CD4-positive, alpha-beta memory T cell (primary cell): ENCODE data around the gene NXPH2. TPM values are rescaled to one million over a fixed set of nuclear protein-coding genes. Genes with fewer than 3 reads are reported as not detected.

ENCODE experiments used
- CTCF ChIA-PET: fragments of 350-600 bp; sonication (Branson Sonifier 250); formaldehyde crosslinking; loops from one replicate; lab custom pipeline; 2021; ENCODE audit warnings: inconsistent platforms; ENCODE audit not compliant: partially characterized antibody; lab: Charles Lee
- POLR2A ChIA-PET: fragments of 350-600 bp; sonication (Branson Sonifier 250); formaldehyde crosslinking; loops from one replicate; lab custom pipeline; 2021; ENCODE audit not compliant: partially characterized antibody; lab: Charles Lee
- DNase-seq, 5 donors: peaks; one replicate each; pipeline versions ENCODE4 v3.0.0 to v3.0.0-alpha.2; 2020 to 2022; ENCODE audit warnings: mixed read lengths in 1 of 5
- H3K27ac ChIP-seq: one replicate; pipeline ENCODE4 v1.7.0; 2013; ENCODE audit warnings: low read depth, low read length
- H3K27me3 ChIP-seq: 2 replicates; pipeline ENCODE4 v1.7.0; 2013; ENCODE audit warnings: mild to moderate bottlenecking, low read length, moderate library complexity; ENCODE audit not compliant: insufficient read depth
- H3K36me3 ChIP-seq: 2 replicates; pipeline ENCODE4 v1.7.0; 2013; ENCODE audit warnings: mild to moderate bottlenecking, low read length, moderate library complexity; ENCODE audit not compliant: insufficient read depth
- H3K4me1 ChIP-seq: 2 replicates; pipeline ENCODE4 v1.7.0; 2013; ENCODE audit warnings: mild to moderate bottlenecking, low read length, moderate library complexity; ENCODE audit not compliant: insufficient read depth
- H3K4me3 ChIP-seq, 2 donors: one replicate each; pipeline ENCODE4 v1.7.0; 2013; ENCODE audit warnings: low read length in 2 of 2, mild to moderate bottlenecking in 1 of 2
- H3K9me3 ChIP-seq, 2 donors: one replicate each; pipeline ENCODE4 v1.7.0; 2013; ENCODE audit warnings: low read length in 2 of 2, control low read depth in 1 of 2; ENCODE audit not compliant: control insufficient read depth in 1 of 2
- H3K27ac Mint-ChIP-seq, 7 donors: one replicate each; pipeline ENCODE4 v1.8.0; 2020 to 2021; ENCODE audit warnings: mixed read lengths in 7 of 7, mild to moderate bottlenecking in 6 of 7, inconsistent platforms in 3 of 7, moderate library complexity in 3 of 7
- H3K27me3 Mint-ChIP-seq, 2 donors: one replicate each; pipeline ENCODE4 v1.8.0; 2020 to 2021; ENCODE audit warnings: mixed read lengths in 2 of 2
- H3K36me3 Mint-ChIP-seq, 2 donors: one replicate each; pipeline ENCODE4 v1.8.0; 2020 to 2021; ENCODE audit warnings: mixed read lengths in 2 of 2, inconsistent platforms in 1 of 2, mild to moderate bottlenecking in 1 of 2
- H3K4me1 Mint-ChIP-seq, 4 donors: one replicate each; pipeline ENCODE4 v1.8.0; 2020 to 2021; ENCODE audit warnings: mixed read lengths in 4 of 4, mild to moderate bottlenecking in 1 of 4
- H3K4me3 Mint-ChIP-seq, 8 donors: one replicate each; pipeline ENCODE4 v1.8.0; 2020 to 2021; ENCODE audit warnings: mixed read lengths in 8 of 8, mild to moderate bottlenecking in 7 of 8, moderate library complexity in 6 of 8, inconsistent platforms in 3 of 8
- H3K9me3 Mint-ChIP-seq, 8 donors: one replicate each; pipeline ENCODE4 v1.8.0; 2020 to 2021; ENCODE audit warnings: mixed read lengths in 8 of 8, mild to moderate bottlenecking in 5 of 8, inconsistent platforms in 3 of 8, moderate library complexity in 1 of 8
- intact Hi-C: fragments of 100-400 bp; cut with micrococcal nuclease; formaldehyde crosslinking; loops from one replicate; pipeline ENCODE4 v1.15.1; 2023
- polyA plus RNA-seq, 2 donors: library from polyadenylated mRNA; unstranded; fragments of 300-500 nt; fragmentation: Illumina TruSeq; gene quantifications; one replicate each; pipeline ENCODE4 v1.2.3, GENCODE V29; 2021
- total RNA-seq, 2 experiments: library from RNA; stranded (reverse); gene quantifications; one replicate each; pipeline ENCODE4 v1.2.3, GENCODE V29; 2021

Gene NXPH2
- total RNA-seq (not detected), polyA plus RNA-seq (not detected)

DNA sequence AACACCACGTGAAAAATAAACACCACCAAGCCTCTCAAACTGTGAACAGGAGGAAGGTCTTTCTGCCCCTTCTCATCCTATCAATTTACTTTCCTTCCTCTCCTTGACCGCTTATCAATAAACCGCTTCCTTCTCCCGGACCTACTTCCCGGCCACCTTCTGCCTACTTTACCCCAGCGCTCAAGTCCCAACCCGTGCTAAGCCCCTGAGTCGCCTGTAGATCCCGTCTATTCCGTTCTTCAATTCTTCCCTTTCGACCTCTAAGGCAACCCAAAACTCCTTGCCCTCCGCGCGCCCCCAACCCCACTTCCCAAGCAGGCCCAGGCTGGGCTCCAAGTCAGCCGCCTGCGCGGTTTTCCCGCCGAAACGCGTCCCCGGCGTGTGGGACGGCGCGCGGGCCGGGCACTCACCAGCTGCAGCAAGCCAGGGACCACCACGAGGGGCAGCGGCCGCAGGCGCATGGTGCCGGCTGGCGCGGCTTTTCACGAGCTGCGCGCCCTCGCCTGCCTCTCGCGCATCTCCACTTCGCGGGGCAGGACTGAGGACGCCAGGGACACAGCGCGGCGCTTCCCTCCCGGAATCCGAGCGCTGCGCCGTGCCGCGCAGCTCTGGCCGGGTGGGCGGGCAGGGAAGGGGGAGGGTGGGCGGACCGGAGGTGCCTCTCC is at the start of gene NXPH2:
Gene NXPH2 (minus strand): TSS at position 610 of the 665 bp plus-strand sequence. CDS start 149 bp downstream, at position 461.
- Histone ChIP-seq H3K27ac (no peak within 1 kb of the TSS), H3K9me3 (no peaks in the 10 kb centered on the region), H3K4me3 (no peak within 1 kb of the TSS), H3K27me3 (peaks cover 7% of the 10 kb centered on the region), H3K4me1 (no peaks in the 10 kb centered on the region), H3K36me3 (no peaks in the 10 kb centered on the region)
- POLR2A ChIA-PET, result no interaction called here
- H3K36me3 Mint-ChIP-seq, result no peaks in the 10 kb centered on the region
- no peak for DNase-seq
- peaks cover 0 to 2% (median 0%) of the 10 kb centered on the region in 8 donors for H3K9me3 Mint-ChIP-seq
- CTCF ChIA-PET, result no interaction called here
- no peak within 1 kb of the TSS for H3K4me3 Mint-ChIP-seq
- intact Hi-C loops, result no loop called here
- peaks cover 0 to 3% (median 1%) of the 10 kb centered on the region in 4 donors for H3K4me1 Mint-ChIP-seq
- H3K27ac Mint-ChIP-seq, result no peak within 1 kb of the TSS
- peaks cover 18 to 33% of the 10 kb centered on the region in 2 donors for H3K27me3 Mint-ChIP-seq

DNA sequence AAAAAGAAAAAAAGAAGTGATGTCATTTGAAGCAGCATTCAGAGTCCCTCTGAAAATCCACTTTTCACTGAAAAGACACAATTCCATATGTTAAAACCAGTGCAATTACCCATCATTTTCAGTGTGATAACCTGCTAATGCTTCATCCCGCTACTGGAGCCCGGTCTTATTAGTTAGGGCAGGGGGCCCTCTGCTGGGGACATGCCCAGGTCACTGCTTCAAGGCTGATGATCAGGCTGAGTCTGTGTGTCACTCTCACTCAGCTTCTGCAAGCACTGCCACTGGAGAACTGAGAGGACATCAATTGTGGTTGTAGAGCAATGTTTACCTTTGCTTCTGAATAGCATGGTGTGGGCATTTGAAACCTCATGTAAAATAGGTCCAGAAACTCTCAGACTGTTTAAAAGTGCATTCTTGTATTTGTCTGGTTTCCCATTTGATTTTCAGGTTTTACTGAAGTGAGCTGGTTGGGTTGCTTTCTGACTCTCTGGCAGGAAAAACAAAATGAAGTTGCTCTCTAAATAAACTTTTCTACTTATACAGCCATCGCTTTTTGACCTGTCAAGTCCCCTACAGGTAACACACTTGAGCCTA is 49.2 kb upstream of the NXPH2 start:
- Mint-ChIP-seq H3K9me3 (no peaks in the 10 kb centered on the region), H3K27ac (no peak overlapping the region), H3K4me3 (no peak overlapping the region), H3K36me3 (no peaks in the 10 kb centered on the region), H3K27me3 (peaks cover 0 to 5% of the 10 kb centered on the region in 2 donors), H3K4me1 (no peaks in the 10 kb centered on the region)
- no peaks in the 10 kb centered on the region for H3K27me3 ChIP-seq
- H3K36me3 ChIP-seq, result no peaks in the 10 kb centered on the region
- H3K27ac ChIP-seq, result no peak overlapping the region
- CTCF ChIA-PET, result interaction anchor here (0.6 to 5.1 kb wide), 4 partner anchors 17 to 965 kb away, joined by 3 to 53 read pairs (median 4); no protein-coding TSS in a partner anchor
- no peaks in the 10 kb centered on the region for H3K4me1 ChIP-seq
- H3K4me3 ChIP-seq, result no peak overlapping the region
- no peaks in the 10 kb centered on the region for H3K9me3 ChIP-seq
- intact Hi-C loops, result no loop called here
- DNase-seq, result peak in 2 of 5 donors; percentile 8 to 10
- POLR2A ChIA-PET, result no interaction called here

DNA sequence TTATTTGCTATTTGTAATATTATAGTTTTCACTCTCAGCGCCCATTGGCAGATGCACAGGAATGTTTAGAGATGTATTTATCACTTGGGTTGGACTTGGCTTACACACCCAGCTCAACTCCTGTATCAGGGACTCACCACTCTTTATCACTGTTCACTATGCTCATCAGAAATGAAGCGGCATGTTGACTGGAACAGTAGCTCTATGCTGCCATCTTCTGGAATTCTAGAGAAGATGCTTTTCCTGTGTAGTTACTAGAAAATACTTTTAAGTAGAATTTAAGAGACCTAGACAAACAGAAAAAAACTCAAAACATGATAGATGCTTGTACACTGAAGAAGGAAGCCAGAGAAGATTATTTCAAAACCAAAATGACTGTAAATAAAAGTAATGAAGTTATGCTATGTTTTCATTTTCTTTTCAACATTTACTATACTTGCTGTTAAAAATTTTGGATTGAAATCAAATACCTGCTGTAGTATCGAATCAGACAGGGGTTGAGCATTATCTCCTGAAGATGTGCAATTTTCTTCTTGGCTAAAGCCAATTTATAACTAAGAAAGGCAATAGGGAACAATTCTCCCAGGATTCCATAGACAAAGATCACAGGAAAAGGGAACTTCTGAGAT is 47.4 kb upstream of the NXPH2 start:
- intact Hi-C loops, result loop anchor here (1.0 kb wide), 2 partner anchors 350 to 961 kb away; no protein-coding TSS in a partner anchor
- ChIA-PET CTCF (interaction anchor here (0.7 to 5.1 kb wide), 22 partner anchors 9 to 972 kb away, joined by 3 to 53 read pairs (median 5); no protein-coding TSS in a partner anchor), POLR2A (no interaction called here)
- H3K4me3 Mint-ChIP-seq, result no peak overlapping the region
- H3K27me3 Mint-ChIP-seq, result peaks cover 0 to 2% of the 10 kb centered on the region in 2 donors
- no peak overlapping the region for H3K4me3 ChIP-seq
- H3K27ac Mint-ChIP-seq, result no peak overlapping the region
- no peaks in the 10 kb centered on the region for H3K36me3 Mint-ChIP-seq
- no peak overlapping the region for H3K27ac ChIP-seq
- H3K36me3 ChIP-seq, result no peaks in the 10 kb centered on the region
- no peaks in the 10 kb centered on the region for H3K9me3 ChIP-seq
- H3K4me1 ChIP-seq, result no peaks in the 10 kb centered on the region
- peak; percentile 36 to 49 (median 43) for DNase-seq
- H3K27me3 ChIP-seq, result no peaks in the 10 kb centered on the region
- H3K4me1 Mint-ChIP-seq, result no peaks in the 10 kb centered on the region
- H3K9me3 Mint-ChIP-seq, result no peaks in the 10 kb centered on the region

DNA sequence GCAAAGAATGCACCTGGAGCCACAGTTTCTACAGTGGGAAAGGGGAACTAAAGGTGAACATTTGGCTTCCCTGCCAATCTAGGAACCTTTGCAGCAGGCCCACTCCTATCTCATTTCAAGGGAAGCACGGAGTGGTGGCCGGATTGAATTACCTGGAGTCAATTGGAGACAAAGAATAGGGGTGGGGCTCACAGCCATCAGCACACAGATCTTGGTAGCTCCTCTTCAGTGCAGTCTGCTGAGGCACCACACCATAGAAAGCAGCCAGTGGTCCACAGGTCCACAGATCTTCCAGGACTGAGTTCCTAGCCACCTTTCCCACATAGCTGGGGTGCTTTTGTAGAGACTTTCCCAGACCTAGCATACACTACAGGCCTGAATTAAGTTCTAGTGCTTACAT is 43.5 kb upstream of the NXPH2 start:
- H3K27ac Mint-ChIP-seq, result no peak overlapping the region
- ChIA-PET POLR2A (no interaction called here), CTCF (no interaction called here)
- Histone ChIP-seq H3K27me3 (no peaks in the 10 kb centered on the region), H3K36me3 (no peaks in the 10 kb centered on the region), H3K4me3 (no peak overlapping the region), H3K9me3 (no peaks in the 10 kb centered on the region), H3K4me1 (no peaks in the 10 kb centered on the region), H3K27ac (no peak overlapping the region)
- H3K4me1 Mint-ChIP-seq, result no peaks in the 10 kb centered on the region
- H3K9me3 Mint-ChIP-seq, result no peaks in the 10 kb centered on the region
- H3K27me3 Mint-ChIP-seq, result peaks cover 0 to 2% of the 10 kb centered on the region in 2 donors
- H3K36me3 Mint-ChIP-seq, result no peaks in the 10 kb centered on the region
- DNase-seq, result no peak
- no peak overlapping the region for H3K4me3 Mint-ChIP-seq
- intact Hi-C loops, result no loop called here

DNA sequence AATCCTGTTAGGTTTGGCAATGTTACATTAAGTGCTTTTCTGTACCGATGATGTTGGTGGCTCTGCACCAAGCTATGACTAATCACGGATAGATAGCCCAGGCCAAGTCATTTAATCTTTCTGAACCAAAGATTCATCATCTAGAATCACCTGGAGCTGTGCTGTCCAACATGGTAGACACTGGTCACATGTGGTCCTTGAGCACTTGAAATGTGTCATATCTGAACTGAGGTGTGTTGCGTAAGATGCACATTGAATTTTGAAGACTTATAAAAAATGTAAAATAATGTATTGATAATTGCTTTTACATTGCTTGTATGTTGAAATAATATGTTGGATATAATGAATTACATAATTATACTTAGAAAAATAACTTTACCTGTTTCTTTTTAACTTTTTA is 39.8 kb upstream of the NXPH2 start:
- H3K9me3 Mint-ChIP-seq, result no peaks in the 10 kb centered on the region
- no peaks in the 10 kb centered on the region for H3K36me3 Mint-ChIP-seq
- CTCF ChIA-PET, result interaction anchor here (4.0 kb wide), 1 partner anchor 8 kb away, joined by 14 read pairs; no protein-coding TSS in a partner anchor
- Histone ChIP-seq H3K27ac (no peak overlapping the region), H3K4me1 (no peaks in the 10 kb centered on the region), H3K27me3 (no peaks in the 10 kb centered on the region), H3K4me3 (no peak overlapping the region), H3K36me3 (no peaks in the 10 kb centered on the region), H3K9me3 (no peaks in the 10 kb centered on the region)
- H3K27ac Mint-ChIP-seq, result no peak overlapping the region
- no peak overlapping the region for H3K4me3 Mint-ChIP-seq
- intact Hi-C loops, result no loop called here
- POLR2A ChIA-PET, result no interaction called here
- no peak for DNase-seq
- H3K4me1 Mint-ChIP-seq, result no peaks in the 10 kb centered on the region
- peaks cover 1 to 6% of the 10 kb centered on the region in 2 donors for H3K27me3 Mint-ChIP-seq

DNA sequence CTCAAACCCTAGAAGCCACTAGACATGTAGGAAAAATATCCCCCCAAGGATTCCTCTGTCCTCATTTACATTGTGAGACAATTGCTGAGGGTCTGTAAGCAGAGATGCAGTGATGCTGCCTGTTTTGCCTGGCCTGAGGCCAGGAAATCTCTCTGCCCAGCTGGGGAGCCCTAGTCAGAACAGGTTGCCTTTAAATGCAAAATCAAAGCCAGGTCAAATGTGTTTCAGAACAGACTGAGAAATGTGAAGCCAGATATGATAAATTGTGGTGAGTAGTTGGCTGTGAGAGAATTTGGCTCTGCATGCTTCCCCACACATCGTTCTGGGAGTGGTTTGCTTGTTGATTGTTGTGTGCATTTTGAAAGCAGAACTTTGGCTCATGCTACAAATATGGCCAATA is 38.4 kb upstream of the NXPH2 start:
- Histone ChIP-seq H3K4me1 (no peaks in the 10 kb centered on the region), H3K27ac (no peak overlapping the region), H3K4me3 (no peak overlapping the region), H3K36me3 (no peaks in the 10 kb centered on the region), H3K27me3 (no peaks in the 10 kb centered on the region), H3K9me3 (no peaks in the 10 kb centered on the region)
- Mint-ChIP-seq H3K9me3 (no peaks in the 10 kb centered on the region), H3K27me3 (peaks cover 3 to 6% of the 10 kb centered on the region in 2 donors), H3K36me3 (no peaks in the 10 kb centered on the region), H3K4me1 (no peaks in the 10 kb centered on the region), H3K4me3 (no peak overlapping the region), H3K27ac (no peak overlapping the region)
- POLR2A ChIA-PET, result no interaction called here
- no peak for DNase-seq
- intact Hi-C loops, result no loop called here
- CTCF ChIA-PET, result interaction anchor here (4.0 kb wide), 1 partner anchor 9 kb away, joined by 14 read pairs; no protein-coding TSS in a partner anchor
